ENCODE measurements around the gene RAP2A.

RAP2A gene

GRCh38 chr13:97499181-97499580 is 65.2 kb downstream of the RAP2A start:
- DNase-seq: no peak

GRCh38 chr13:97502181-97502580 is 68.2 kb downstream of the RAP2A start:
- no peak for DNase-seq

- no peak for DNase-seq
Measured at GRCh38 chr13:97502706-97503105, 68.7 kb downstream of the RAP2A start.

- no peak for DNase-seq
Measured at GRCh38 chr13:97505017-97505416, 71.0 kb downstream of the RAP2A start.

GRCh38 chr13:97506511-97506910 is 72.5 kb downstream of the RAP2A start:
- DNase-seq: no peak

- DNase-seq: no peak
Measured at GRCh38 chr13:97512732-97513131, 78.8 kb downstream of the RAP2A start.

- DNase-seq: no peak
Measured at GRCh38 chr13:97515643-97516042, 81.7 kb downstream of the RAP2A start.

- no peak for DNase-seq
Measured at GRCh38 chr13:97517967-97518366, 84.0 kb downstream of the RAP2A start.

All from stimulated activated CD4-positive, alpha-beta T cell treated with anti-CD3 and anti-CD28 coated beads, Interleukin-1b, Interleukin-23, amount 100 ng/mL, for 48 hours (primary cell).